Smooth muscle cell (in vitro differentiated cells): Measurements from ENCODE around the gene SNCAIP. TPM values are rescaled to one million over a fixed set of nuclear protein-coding genes. Genes with fewer than 3 reads are reported as not detected.

ENCODE experiments used
- DNase-seq: peaks from one replicate; lab custom pipeline; 2025; ENCODE audit not compliant: unreplicated experiment; lab: John Stamatoyannopoulos, UW
- H2AFZ ChIP-seq: fragments of 200-600 bp; sonication (generic); 2 replicates; pipeline ENCODE4 v1.6.0; 2016; ENCODE audit warnings: antibody characterized with exemption, low read depth, mild to moderate bottlenecking
- H3F3A ChIP-seq: fragments of 200-600 bp; sonication (generic); 2 replicates; pipeline ENCODE4 v1.6.0; 2017; ENCODE audit warnings: antibody characterized with exemption, low read depth
- H3K27ac ChIP-seq: fragments of 200-600 bp; sonication (generic); 2 replicates; pipeline ENCODE4 v1.5.1; 2016; ENCODE audit warnings: low read depth, mild to moderate bottlenecking
- H3K27me3 ChIP-seq: fragments of 200-600 bp; sonication (generic); 2 replicates; pipeline ENCODE4 v1.6.1; 2016; ENCODE audit warnings: low read depth, mild to moderate bottlenecking
- H3K36me3 ChIP-seq: fragments of 200-600 bp; sonication (generic); 2 replicates; pipeline ENCODE4 v1.5.1; 2016; ENCODE audit warnings: low read depth
- H3K4me1 ChIP-seq: fragments of 200-600 bp; sonication (generic); 2 replicates; pipeline ENCODE4 v1.5.1; 2016; ENCODE audit warnings: low read depth
- H3K4me2 ChIP-seq: fragments of 200-600 bp; sonication (generic); 2 replicates; pipeline ENCODE4 v1.6.0; 2016; ENCODE audit warnings: mild to moderate bottlenecking
- H3K4me3 ChIP-seq: fragments of 200-600 bp; sonication (generic); 2 replicates; pipeline ENCODE4 v1.5.1; 2016; ENCODE audit warnings: mild to moderate bottlenecking
- H3K79me2 ChIP-seq: fragments of 200-600 bp; sonication (generic); 2 replicates; pipeline ENCODE4 v1.6.0; 2016; ENCODE audit warnings: low read depth, mild to moderate bottlenecking
- H3K9ac ChIP-seq: fragments of 200-600 bp; sonication (generic); 2 replicates; pipeline ENCODE4 v1.6.0; 2016; ENCODE audit warnings: low read depth
- H3K9me3 ChIP-seq: fragments of 200-600 bp; sonication (generic); replicated peaks from 2 replicates; pipeline ENCODE4 v1.5.1; 2016; ENCODE audit warnings: low read depth
- H4K20me1 ChIP-seq: fragments of 200-600 bp; sonication (generic); 2 replicates; pipeline ENCODE4 v1.6.0; 2016; ENCODE audit warnings: low read depth
- CTCF ChIP-seq: fragments of 200-600 bp; sonication (generic); IDR thresholded peaks from 2 replicates; pipeline ENCODE4 v1.5.1; 2017; ENCODE audit warnings: borderline replicate concordance, mild to moderate bottlenecking, antibody characterized with exemption; ENCODE audit not compliant: insufficient read depth, poor library complexity, severe bottlenecking
- WGBS: methylation state at CpG from one replicate; pipeline ENCODE4 v1.1.7; 2016; ENCODE audit warnings: low lambda C conversion rate; 5-methylcytosine and 5-hydroxymethylcytosine counted together
- polyA plus RNA-seq: library from polyadenylated mRNA; unstranded; fragments of >200 nt; fragmentation: Nextera tagmentation; extraction: Ambion mirVana; gene quantifications from 2 replicates; pipeline ENCODE4 v1.2.1, GENCODE V29; 2016
- total RNA-seq: library from RNA; depleted of rRNA; stranded (reverse); fragments of >200 nt; gene quantifications from 2 replicates; pipeline ENCODE4 v1.2.3, GENCODE V29; 2014

The SNCAIP gene
- 7.2 and 15.5 TPM in 2 replicates for total RNA-seq
- polyA plus RNA-seq: 7.0 and 8.0 TPM in 2 replicates

GRCh38 chr5:122311961-122312590, at the start of gene SNCAIP:
SNCAIP (plus strand) TSS chr5:122312237; CDS start chr5:122391135, 78,898 bp downstream.
- peaks cover 20% of the 10 kb centered on the region for H3K79me2 ChIP-seq
- no peaks in the 10 kb centered on the region for H3K9me3 ChIP-seq
- H2AFZ ChIP-seq: peak within 1 kb of the TSS; percentile 94
- H3K4me2 ChIP-seq: peak within 1 kb of the TSS; percentile 93
- peaks cover 11% of the 10 kb centered on the region for H4K20me1 ChIP-seq
- peak; percentile 28 for DNase-seq
- H3K9ac ChIP-seq: peak within 1 kb of the TSS; percentile 78
- H3F3A ChIP-seq: no peaks in the 10 kb centered on the region
- H3K27ac ChIP-seq: peak within 1 kb of the TSS; percentile 64
- peak within 1 kb of the TSS; percentile 73 for H3K4me3 ChIP-seq
- H3K27me3 ChIP-seq: peaks cover 6% of the 10 kb centered on the region
- TF ChIP-seq CTCF: no peak
- H3K36me3 ChIP-seq: no peaks in the 10 kb centered on the region
- no peaks in the 10 kb centered on the region for H3K4me1 ChIP-seq
- under 1% methylated on average over 44 of the region's 78 CpGs for WGBS

- Histone ChIP-seq H4K20me1 (no peaks in the 10 kb centered on the region), H3F3A (peaks cover 3% of the 10 kb centered on the region), H3K27me3 (no peaks in the 10 kb centered on the region), H3K79me2 (no peaks in the 10 kb centered on the region), H3K4me3 (no peak overlapping the region), H3K4me2 (peak overlapping the region; percentile 59), H3K27ac (peak overlapping the region; percentile 94), H2AFZ (peak overlapping the region; percentile 54), H3K4me1 (peaks cover 26% of the 10 kb centered on the region), H3K9me3 (no peaks in the 10 kb centered on the region), H3K9ac (peak overlapping the region; percentile 76), H3K36me3 (no peaks in the 10 kb centered on the region)
- no peak for DNase-seq
- TF ChIP-seq CTCF: no peak
These were observed 48.5 kb upstream of the SNCAIP start for GRCh38 chr5:122263352-122264030.

GRCh38 chr5:122264610-122265009, 47.4 kb upstream of the SNCAIP start:
- no peaks in the 10 kb centered on the region for H3K9me3 ChIP-seq
- no peak overlapping the region for H3K9ac ChIP-seq
- no peak overlapping the region for H3K4me2 ChIP-seq
- no peaks in the 10 kb centered on the region for H3K36me3 ChIP-seq
- no peaks in the 10 kb centered on the region for H4K20me1 ChIP-seq
- TF ChIP-seq CTCF: no peak
- H2AFZ ChIP-seq: no peak overlapping the region
- H3K27ac ChIP-seq: no peak overlapping the region
- peaks cover 26% of the 10 kb centered on the region for H3K4me1 ChIP-seq
- H3K79me2 ChIP-seq: no peaks in the 10 kb centered on the region
- H3F3A ChIP-seq: peaks cover 3% of the 10 kb centered on the region
- DNase-seq: no peak
- no peaks in the 10 kb centered on the region for H3K27me3 ChIP-seq
- H3K4me3 ChIP-seq: no peak overlapping the region
